Tongue (tissue), 2 donors: ENCODE measurements around the gene NOTCH1. TPM values are rescaled to one million over a fixed set of nuclear protein-coding genes. Genes with fewer than 3 reads are reported as not detected.

Experiments used
- DNase-seq: peaks from one replicate; pipeline ENCODE4 v3.0.0-alpha.2; 2015
- total RNA-seq: library from RNA; depleted of rRNA; stranded (reverse); fragments of >200 nt; gene quantifications from one replicate; pipeline ENCODE4 v1.2.3, GENCODE V29; 2014

Gene NOTCH1
- total RNA-seq, 1 donor from 2014 or later: 45.4 TPM

DNA sequence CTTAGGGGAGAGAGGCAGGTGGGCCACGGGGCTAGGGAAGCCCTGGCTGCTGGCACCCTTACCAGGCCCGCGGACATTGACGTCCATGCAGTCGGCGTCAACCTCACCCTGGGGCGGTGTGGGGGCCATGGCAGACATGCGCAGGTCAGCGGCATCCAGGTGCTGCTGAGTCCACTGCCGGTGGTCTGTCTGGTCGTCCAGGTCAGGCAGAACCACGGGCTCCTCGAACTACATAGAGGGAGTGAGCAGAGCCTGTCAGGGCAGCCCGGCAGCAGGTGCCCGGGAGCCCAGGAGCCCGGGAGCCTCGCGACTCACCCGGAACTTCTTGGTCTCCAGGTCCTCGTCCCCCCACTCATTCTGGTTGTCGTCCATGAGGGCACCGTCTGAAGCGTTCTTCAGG, 44.2 kb downstream of the NOTCH1 start:
- no peak for DNase-seq

DNA sequence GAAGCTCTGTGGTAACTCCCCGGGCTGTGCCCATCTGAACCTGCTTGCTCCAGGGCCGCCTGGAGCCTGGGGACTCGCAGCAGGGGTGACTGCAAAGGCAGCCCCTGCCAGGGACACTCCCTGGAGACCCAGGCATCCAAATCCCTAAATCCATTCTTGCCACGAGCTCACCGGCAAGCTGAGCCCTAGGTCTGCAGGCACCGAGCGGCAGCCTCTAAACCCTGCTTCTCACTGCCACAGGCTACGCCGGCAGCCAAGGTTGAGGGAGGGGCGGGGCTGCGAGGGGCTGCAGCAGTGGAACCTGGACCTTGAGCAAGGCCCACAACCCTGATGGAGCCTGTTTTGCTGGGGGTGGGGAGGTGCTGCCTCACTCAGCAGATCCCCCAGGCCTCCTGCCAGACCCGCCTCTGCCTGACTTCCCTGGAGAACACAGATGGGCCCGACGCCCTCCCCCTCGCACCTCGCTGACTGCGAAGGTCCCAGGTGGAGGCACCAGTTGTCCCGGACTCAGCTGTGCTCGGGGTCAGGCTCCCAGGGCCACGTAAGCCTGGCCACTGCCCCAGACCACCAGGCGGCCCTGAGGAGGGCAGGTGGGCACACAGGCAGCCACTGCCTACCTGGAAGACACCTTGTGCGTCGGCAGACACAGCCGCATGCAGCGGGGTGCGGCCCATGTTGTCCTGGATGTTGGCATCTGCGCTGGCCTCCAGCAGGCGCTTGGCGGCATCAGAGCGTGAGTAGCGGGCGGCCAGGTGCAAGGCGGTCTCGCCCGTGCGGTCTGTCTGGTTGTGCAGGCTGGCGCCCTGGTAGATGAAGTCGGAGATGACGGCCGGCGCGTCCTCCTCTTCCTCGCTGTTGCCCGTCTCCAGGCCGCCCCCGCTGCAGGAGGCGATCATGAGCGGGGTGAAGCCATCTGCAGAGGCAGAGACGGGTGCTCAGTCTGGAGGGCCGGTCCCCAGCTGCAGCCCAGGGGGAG, 45.6 kb downstream of the NOTCH1 start:
- no peak for DNase-seq

- no peak for DNase-seq
Observed at GRCh38 chr9:136499071-136499934, 46.5 kb downstream of the NOTCH1 start.

DNA sequence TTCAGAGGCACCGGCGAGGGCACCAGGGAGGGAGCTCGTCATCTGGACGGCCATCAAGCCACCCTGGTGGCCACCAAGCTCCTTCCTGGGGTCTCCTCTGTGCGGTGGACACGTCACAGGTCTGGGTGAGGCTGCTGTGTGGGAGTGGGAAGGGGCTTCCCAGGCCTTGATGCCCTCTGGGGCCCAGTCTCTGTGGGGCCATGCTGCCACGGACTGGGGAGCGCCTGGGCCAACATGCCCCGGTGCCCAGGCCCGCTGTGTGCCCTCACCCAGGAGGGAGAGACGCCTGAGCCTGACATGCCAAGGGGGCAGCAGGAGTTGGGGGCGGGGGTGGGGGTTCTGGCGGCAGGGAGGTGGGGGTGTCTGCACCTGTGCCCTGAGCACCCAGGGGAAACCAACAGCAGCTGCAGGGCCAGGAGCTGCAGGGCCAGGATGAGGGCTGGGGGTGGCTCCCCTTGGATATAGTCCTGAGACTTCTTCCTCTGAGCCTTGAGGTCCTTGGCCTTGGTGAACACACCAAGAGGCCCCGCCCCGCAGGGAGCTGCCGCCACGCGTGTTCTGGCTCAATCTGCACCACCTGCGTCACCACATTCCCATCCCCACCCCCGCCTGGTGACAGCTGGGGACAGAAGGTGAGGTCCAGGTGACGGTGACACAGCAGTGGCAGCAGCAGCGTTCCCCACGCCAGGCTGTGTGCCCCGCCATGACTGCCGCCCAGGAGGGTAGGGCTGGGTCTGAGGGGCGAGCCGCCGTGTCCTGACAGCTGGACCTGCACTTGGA, 47.7 kb downstream of the NOTCH1 start:
- no peak for DNase-seq

DNA sequence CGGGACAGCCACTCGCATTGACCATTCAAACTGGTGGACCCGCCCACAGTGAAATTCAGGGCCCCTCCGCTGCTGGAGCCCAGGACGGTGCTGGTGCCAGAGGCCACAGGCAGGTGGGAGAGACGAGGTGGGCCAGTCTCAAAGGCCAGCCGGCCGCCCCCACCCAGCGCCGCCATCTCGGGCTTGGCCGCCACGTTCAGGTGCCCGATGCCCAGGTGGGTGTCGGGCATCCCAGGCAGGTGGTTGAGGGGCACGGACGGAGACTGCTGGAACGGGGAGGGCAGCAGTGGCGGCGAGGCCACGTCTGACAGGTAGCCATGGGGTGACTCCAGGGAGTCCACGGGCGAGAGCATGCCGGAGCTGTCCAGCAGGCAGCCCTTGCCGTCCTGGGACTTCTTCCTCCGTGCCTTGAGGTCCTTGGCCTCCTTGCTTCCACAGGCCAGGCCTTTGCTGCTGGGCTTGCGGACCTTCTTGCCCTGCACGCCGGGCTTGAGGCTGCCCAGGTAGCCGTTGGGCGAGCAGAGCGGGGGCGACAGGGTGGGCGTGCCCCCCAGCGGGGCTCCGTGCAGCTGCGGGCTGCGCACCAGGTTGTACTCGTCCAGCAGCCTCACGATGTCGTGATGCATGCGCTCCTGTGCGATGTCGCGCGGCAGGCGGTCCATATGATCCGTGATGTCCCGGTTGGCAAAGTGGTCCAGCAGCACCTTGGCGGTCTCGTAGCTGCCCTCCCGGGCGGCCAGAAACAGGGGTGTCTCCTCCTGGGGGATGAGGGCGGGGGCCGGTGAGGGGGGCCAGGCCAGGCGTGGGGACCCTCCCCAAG, 48.8 kb downstream of the NOTCH1 start:
- DNase-seq: no peak

- DNase-seq: no peak
Observed at GRCh38 chr9:136496181-136496580, 49.7 kb downstream of the NOTCH1 start.

- no peak for DNase-seq
Observed at GRCh38 chr9:136495238-136495800, 50.5 kb downstream of the NOTCH1 start.

DNA sequence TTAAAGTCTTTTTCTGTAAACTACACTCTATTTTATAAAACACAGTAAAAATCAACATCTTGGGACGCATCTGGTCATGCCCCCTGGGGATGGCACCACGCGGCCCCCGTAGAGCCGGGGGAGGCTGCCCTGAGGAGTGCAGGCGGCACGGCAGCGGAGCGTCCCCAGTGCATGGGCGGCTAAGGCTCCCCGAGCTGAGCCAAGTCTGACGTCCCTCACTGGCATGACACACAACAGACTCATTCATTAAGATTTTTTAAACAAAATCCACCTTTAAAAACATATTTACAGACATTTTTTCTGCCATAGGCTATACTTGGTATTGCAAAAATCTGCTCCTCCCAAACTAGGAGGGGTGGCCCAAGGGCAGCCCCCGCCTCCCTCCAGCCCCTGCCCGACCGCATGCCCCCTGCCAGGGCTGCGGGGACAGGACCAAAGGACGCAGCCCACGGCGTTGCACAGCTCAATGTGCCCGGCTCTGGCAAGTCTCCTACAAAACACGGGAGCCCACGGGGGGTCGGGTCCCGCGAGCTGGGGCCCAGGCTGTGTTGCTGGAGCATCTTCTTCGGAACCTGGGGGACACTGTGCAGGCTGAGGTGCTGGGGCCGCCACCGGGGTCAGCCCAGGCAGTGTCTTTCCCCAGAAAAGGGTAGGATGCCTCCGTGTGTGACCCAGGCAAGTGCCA, 51.2 kb downstream of the NOTCH1 start:
- peak; percentile 37 for DNase-seq

- no peak for DNase-seq
Observed at GRCh38 chr9:136494012-136494411, 51.8 kb downstream of the NOTCH1 start.

- DNase-seq: no peak
Observed at GRCh38 chr9:136493567-136493971, 52.3 kb downstream of the NOTCH1 start.

GRCh38 chr9:136492978-136493522, 52.8 kb downstream of the NOTCH1 start:
- DNase-seq: no peak

- no peak for DNase-seq
Observed at GRCh38 chr9:136489731-136490130, 56.1 kb downstream of the NOTCH1 start.

DNA sequence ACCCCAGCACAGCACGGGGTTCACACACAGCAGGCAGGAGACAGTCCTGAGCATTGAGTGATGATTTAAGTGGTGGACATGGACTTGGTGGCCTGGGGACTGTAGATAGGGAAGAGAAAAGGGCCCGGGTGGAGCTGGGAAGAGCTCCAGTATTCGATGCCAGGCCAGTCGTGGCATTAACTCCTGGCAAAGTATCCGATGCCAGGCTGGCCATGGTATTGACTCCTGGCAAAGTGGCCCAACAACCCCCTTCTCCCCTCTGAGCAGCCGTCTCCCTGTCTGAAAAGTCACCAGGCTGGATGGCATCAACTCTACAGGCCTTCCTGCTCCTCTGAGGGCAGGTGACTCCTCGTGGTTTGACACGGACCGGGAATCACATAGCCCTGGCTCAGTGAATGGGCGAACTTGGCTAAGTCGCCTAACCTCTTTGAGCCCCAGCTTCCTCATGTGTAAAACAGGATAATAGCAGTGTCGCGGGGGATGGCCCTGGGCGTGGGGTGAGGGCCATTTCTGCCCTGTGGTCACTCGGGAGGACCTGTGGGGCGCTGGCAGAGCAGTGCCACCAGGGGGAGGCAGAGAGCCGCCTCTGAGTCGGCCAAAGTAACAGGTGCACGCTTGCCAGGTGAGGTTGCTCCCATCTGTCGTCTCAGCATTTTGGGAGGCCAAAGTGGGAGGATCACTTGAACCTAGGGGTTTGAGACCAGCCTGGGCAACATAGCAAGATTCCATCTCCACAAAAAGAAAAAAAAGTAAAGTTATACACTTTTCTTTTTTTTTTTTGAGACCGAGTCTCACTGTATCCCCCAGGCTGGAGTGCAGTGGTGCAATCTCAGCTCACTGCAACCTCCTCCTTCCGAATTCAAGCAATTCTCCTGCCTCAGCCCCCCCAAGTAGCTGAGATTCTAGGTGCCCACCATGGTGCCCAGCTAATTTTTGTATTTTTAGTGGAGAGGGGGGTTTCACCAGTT, 57.3 kb downstream of the NOTCH1 start:
- peak; percentile 78 for DNase-seq

- DNase-seq: no peak
Observed at GRCh38 chr9:136487672-136488071, 58.2 kb downstream of the NOTCH1 start.

DNA sequence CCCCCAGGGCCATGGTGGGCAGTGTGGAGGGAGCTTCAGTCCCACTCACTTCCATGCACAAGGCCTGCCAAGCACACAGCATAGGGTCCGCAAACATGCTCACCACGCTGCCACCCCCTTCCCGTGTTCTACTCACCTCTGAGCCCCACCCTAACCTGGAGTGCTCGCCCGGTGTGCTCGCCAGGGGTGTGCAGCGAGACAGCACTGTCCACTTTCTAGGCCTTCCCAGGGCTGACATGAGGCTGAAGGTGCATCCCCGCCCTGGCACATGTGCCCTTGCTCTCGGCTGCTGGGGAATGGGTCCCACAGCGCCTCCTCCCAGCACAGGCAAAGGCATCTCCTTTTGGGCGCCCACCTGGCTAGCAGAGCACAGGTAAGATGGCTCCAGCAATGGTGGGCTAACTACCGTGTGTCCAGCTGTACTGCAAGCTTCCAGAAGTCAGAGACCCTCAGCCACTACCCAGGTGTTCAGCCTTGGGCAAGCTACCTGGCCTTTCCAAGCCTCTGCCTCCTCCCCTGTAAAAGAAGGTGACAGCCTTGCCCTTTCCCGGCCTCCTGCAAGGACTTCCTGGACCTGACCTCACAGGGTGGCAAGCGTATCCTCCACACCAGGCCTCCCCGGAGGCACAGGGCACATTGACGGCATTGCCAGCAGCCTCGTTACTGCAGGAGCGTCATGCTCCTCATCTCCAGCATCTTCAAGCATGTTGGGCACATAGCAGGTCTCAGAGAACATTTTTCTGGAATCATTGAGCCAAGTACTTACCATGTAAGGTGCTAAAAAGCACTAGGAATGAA, 58.8 kb downstream of the NOTCH1 start:
- no peak for DNase-seq

DNA sequence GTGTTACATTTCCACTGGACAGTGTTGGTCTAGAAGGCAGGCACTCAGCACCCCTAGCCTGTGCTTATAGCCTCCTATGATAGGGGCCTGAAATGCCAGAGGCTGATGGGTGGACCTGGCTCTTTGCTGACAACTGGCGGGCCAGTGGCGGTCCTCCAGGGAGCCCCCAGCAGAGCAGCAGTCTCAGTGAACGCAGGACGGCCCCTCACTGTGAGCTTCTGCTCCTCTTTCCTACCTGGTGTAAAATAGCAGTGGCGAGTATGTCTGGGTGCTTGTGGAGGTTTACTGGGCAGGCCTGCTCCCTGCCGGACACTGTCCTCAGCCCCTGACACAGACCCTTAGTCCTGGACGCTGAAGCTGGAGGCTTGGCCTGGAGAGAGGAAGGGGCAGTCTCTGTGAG, 59.7 kb downstream of the NOTCH1 start:
- DNase-seq: no peak

- peak; percentile 93 for DNase-seq
Observed at GRCh38 chr9:136485049-136486045, 60.5 kb downstream of the NOTCH1 start.
